Calu3 (cell line): ENCODE measurements around the gene MBP. TPM values are rescaled to one million over a fixed set of nuclear protein-coding genes. Genes with fewer than 3 reads are reported as not detected.

Source experiments
- BruUV-seq: library from RNA; stranded (reverse); fragments of 400-500 nt; replicated peaks from 2 replicates; lab custom pipeline; 2021; lab: Mats Ljungman, UMichigan
- CTCF ChIA-PET: fragments of 300-600 bp; sonication (Branson Sonifier 250); formaldehyde crosslinking; loops from one replicate; lab custom pipeline; 2022; ENCODE audit warnings: antibody characterized with exemption; lab: Charles Lee
- DNase-seq: peaks from one replicate; pipeline ENCODE4 v3.0.0; 2022
- H3K27ac Mint-ChIP-seq: one replicate; pipeline ENCODE4 v1.8.0; 2022; ENCODE audit warnings: mixed read lengths; ENCODE audit not compliant: unreplicated experiment
- H3K27me3 Mint-ChIP-seq: one replicate; pipeline ENCODE4 v1.8.0; 2022; ENCODE audit warnings: mixed read lengths; ENCODE audit not compliant: unreplicated experiment
- H3K36me3 Mint-ChIP-seq: one replicate; pipeline ENCODE4 v1.8.0; 2022; ENCODE audit warnings: mild to moderate bottlenecking, moderate library complexity, mixed read lengths; ENCODE audit not compliant: insufficient read depth, unreplicated experiment
- H3K4me1 Mint-ChIP-seq: one replicate; pipeline ENCODE4 v1.8.0; 2022; ENCODE audit warnings: mild to moderate bottlenecking, low read depth, mixed read lengths; ENCODE audit not compliant: unreplicated experiment
- H3K4me3 Mint-ChIP-seq: one replicate; pipeline ENCODE4 v1.8.0; 2022; ENCODE audit warnings: mild to moderate bottlenecking, low read depth, moderate library complexity, mixed read lengths; ENCODE audit not compliant: unreplicated experiment
- H3K9me3 Mint-ChIP-seq: one replicate; pipeline ENCODE4 v1.8.0; 2022; ENCODE audit warnings: low read depth, mixed read lengths; ENCODE audit not compliant: unreplicated experiment
- CTCF ChIP-seq: fragments of 200-600 bp; IDR thresholded peaks from one replicate; pipeline ENCODE4 v1.8.0; 2022; ENCODE audit warnings: antibody characterized with exemption; ENCODE audit not compliant: unreplicated experiment
- intact Hi-C: fragments of 100-400 bp; cut with micrococcal nuclease; formaldehyde crosslinking; loops from one replicate; pipeline ENCODE4 v1.10.0; 2022; ENCODE audit not compliant: unreplicated experiment
- total RNA-seq: library from RNA; stranded (reverse); gene quantifications from 2 replicates; pipeline ENCODE4 v1.2.3, GENCODE V29; 2022

The MBP gene
- total RNA-seq, 1 experiment from 2014 or later, result 221 TPM

- peaks cover 41% of the 10 kb centered on the region for H3K27me3 Mint-ChIP-seq
- no peaks in the 10 kb centered on the region for H3K9me3 Mint-ChIP-seq
- no peak overlapping the region for H3K27ac Mint-ChIP-seq
- peak; percentile 71 for DNase-seq
- no peaks in the 10 kb centered on the region for H3K36me3 Mint-ChIP-seq
- peak overlapping the region; percentile 12 for H3K4me3 Mint-ChIP-seq
- no peak for TF ChIP-seq CTCF
- BruUV-seq, result no TSS peak
- CTCF ChIA-PET, result no interaction called here
- H3K4me1 Mint-ChIP-seq, result peaks cover 21% of the 10 kb centered on the region
- intact Hi-C loops, result loop anchor here (1.0 to 10.0 kb wide), 4 partner anchors 30 to 961 kb away; no protein-coding TSS in a partner anchor
Observed at GRCh38 chr18:76953583-76954233, 178.9 kb downstream of the MBP start.

- intact Hi-C loops, result loop anchor here (1.0 to 10.0 kb wide), 4 partner anchors 30 to 962 kb away; no protein-coding TSS in a partner anchor
- CTCF ChIA-PET, result no interaction called here
- Mint-ChIP-seq H3K4me1 (peaks cover 21% of the 10 kb centered on the region), H3K27ac (no peak overlapping the region), H3K4me3 (peak overlapping the region; percentile 12), H3K27me3 (peaks cover 46% of the 10 kb centered on the region), H3K36me3 (no peaks in the 10 kb centered on the region), H3K9me3 (no peaks in the 10 kb centered on the region)
- TF ChIP-seq CTCF, result no peak
- BruUV-seq, result no TSS peak
- DNase-seq, result peak; percentile 60
Observed at GRCh38 chr18:76953156-76953555, 179.4 kb downstream of the MBP start.

GRCh38 chr18:76952747-76953146 is 179.8 kb downstream of the MBP start:
- H3K27me3 Mint-ChIP-seq, result peaks cover 50% of the 10 kb centered on the region
- no peak overlapping the region for H3K27ac Mint-ChIP-seq
- intact Hi-C loops, result loop anchor here (1.0 to 10.0 kb wide), 4 partner anchors 31 to 962 kb away; no protein-coding TSS in a partner anchor
- peaks cover 20% of the 10 kb centered on the region for H3K4me1 Mint-ChIP-seq
- no peak for DNase-seq
- no peaks in the 10 kb centered on the region for H3K9me3 Mint-ChIP-seq
- TF ChIP-seq CTCF, result no peak
- no TSS peak for BruUV-seq
- no peaks in the 10 kb centered on the region for H3K36me3 Mint-ChIP-seq
- CTCF ChIA-PET, result no interaction called here
- H3K4me3 Mint-ChIP-seq, result no peak overlapping the region

- no peak for DNase-seq
- Mint-ChIP-seq H3K36me3 (peaks cover 6% of the 10 kb centered on the region), H3K27me3 (peaks cover 60% of the 10 kb centered on the region), H3K27ac (no peak overlapping the region), H3K4me3 (no peak overlapping the region), H3K9me3 (no peaks in the 10 kb centered on the region), H3K4me1 (peaks cover 12% of the 10 kb centered on the region)
- CTCF ChIA-PET, result no interaction called here
- no TSS peak for BruUV-seq
- intact Hi-C loops, result loop anchor here (5.0 to 10.0 kb wide), 3 partner anchors 106 to 963 kb away; no protein-coding TSS in a partner anchor
- no peak for TF ChIP-seq CTCF
Observed at GRCh38 chr18:76951456-76952247, 180.9 kb downstream of the MBP start.
